Renal cortical epithelial cell (primary cell): Measurements from ENCODE around the gene ZNF629. TPM values are rescaled to one million over a fixed set of nuclear protein-coding genes. Genes with fewer than 3 reads are reported as not detected.
A peak's percentile ranks its signal among the peaks of the same experiment; 100 is the strongest.

Source experiments
- DNase-seq: peaks from one replicate; pipeline ENCODE4 v3.0.0-alpha.2; 2011; ENCODE audit warnings: low read depth
- total RNA-seq: library from RNA; depleted of rRNA; stranded (reverse); fragments of >200 nt; gene quantifications from 2 replicates; pipeline ENCODE4 v1.2.3, GENCODE V29; 2014

ZNF629 gene
- total RNA-seq, 1 donor from 2014 or later, result 22.1 TPM

- DNase-seq, result no peak
Observed at GRCh38 chr16:30767767-30768465, 19.1 kb downstream of the ZNF629 start.

- no peak for DNase-seq
Observed at GRCh38 chr16:30766933-30767284, 20.1 kb downstream of the ZNF629 start.

GRCh38 chr16:30766206-30766932, 20.6 kb downstream of the ZNF629 start:
- no peak for DNase-seq

GRCh38 chr16:30764816-30765465, 22.1 kb downstream of the ZNF629 start:
- DNase-seq, result no peak

- no peak for DNase-seq
Observed at GRCh38 chr16:30764086-30764485, 22.9 kb downstream of the ZNF629 start.

- no peak for DNase-seq
Observed at GRCh38 chr16:30762991-30763725, 23.8 kb downstream of the ZNF629 start.

GRCh38 chr16:30761928-30762902, 24.8 kb downstream of the ZNF629 start, which contains the start of the genes CFAP119 and RNF40:
Gene CFAP119, minus strand, starts transcription at chr16:30762062. Its CDS starts 314 bp downstream, at chr16:30761748.
Gene RNF40, plus strand, starts transcription at chr16:30762322. Its CDS starts 224 bp downstream, at chr16:30762546.
- DNase-seq, result peak; percentile 98

GRCh38 chr16:30761427-30761927, 25.5 kb downstream of the ZNF629 start:
- DNase-seq, result peak; percentile 15

GRCh38 chr16:30760577-30761426, 26.2 kb downstream of the ZNF629 start:
- DNase-seq, result no peak

- DNase-seq, result no peak
Observed at GRCh38 chr16:30760001-30760559, 26.9 kb downstream of the ZNF629 start.

- DNase-seq, result no peak
Observed at GRCh38 chr16:30758988-30759491, 28.0 kb downstream of the ZNF629 start.

- DNase-seq, result no peak
Observed at GRCh38 chr16:30757316-30757715, 29.7 kb downstream of the ZNF629 start.

GRCh38 chr16:30756781-30757100, 30.3 kb downstream of the ZNF629 start:
- DNase-seq, result no peak

- DNase-seq, result no peak
Observed at GRCh38 chr16:30755955-30756780, 30.8 kb downstream of the ZNF629 start.

GRCh38 chr16:30753596-30753995, 33.4 kb downstream of the ZNF629 start:
- DNase-seq, result no peak

- no peak for DNase-seq
Observed at GRCh38 chr16:30750876-30751465, 36.0 kb downstream of the ZNF629 start.

GRCh38 chr16:30750201-30750600, 36.8 kb downstream of the ZNF629 start:
- no peak for DNase-seq
